Panc1 (cell line): ENCODE measurements around the gene SERPINB10.

Experiments used
- POLR2AphosphoS5 ChIP-seq: IDR thresholded peaks from 2 replicates; pipeline ENCODE4 v1.6.1; 2012; ENCODE audit warnings: mild to moderate bottlenecking, low read depth, low read length, moderate library complexity
- TF ChIP-seq, protein P1 (sequence below): fragments of 450-650 bp; IDR thresholded peaks from 2 replicates; pipeline ENCODE4 v1.5.1; 2017; ENCODE audit warnings: mild to moderate bottlenecking

DNA sequence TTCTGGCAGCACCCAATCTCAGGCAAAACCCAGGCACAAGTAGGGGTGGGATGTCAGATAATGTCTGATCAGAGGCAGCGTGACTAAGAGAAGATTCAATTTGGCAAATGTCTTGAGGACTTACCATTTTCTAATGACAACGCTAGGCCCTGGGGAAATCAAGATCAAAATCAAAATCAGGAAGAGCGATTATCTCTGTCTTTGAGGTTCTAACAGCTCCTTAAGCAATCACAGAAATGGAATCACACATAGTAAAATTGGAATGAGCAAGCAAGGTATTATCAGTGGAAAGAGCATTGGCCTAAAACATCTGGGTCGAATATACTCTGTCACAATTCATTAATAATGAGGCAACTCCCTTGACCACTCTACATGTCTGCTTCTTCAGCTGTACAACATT is 28.8 kb upstream of the SERPINB10 start:
- TF ChIP-seq, protein P1, sequence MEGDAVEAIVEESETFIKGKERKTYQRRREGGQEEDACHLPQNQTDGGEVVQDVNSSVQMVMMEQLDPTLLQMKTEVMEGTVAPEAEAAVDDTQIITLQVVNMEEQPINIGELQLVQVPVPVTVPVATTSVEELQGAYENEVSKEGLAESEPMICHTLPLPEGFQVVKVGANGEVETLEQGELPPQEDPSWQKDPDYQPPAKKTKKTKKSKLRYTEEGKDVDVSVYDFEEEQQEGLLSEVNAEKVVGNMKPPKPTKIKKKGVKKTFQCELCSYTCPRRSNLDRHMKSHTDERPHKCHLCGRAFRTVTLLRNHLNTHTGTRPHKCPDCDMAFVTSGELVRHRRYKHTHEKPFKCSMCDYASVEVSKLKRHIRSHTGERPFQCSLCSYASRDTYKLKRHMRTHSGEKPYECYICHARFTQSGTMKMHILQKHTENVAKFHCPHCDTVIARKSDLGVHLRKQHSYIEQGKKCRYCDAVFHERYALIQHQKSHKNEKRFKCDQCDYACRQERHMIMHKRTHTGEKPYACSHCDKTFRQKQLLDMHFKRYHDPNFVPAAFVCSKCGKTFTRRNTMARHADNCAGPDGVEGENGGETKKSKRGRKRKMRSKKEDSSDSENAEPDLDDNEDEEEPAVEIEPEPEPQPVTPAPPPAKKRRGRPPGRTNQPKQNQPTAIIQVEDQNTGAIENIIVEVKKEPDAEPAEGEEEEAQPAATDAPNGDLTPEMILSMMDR = no peak
- no peak for TF ChIP-seq POLR2AphosphoS5
